Muscle of leg (tissue), 11 donors: Measurements from ENCODE around the gene ZNF407. TPM values are rescaled to one million over a fixed set of nuclear protein-coding genes. Genes with fewer than 3 reads are reported as not detected.

Source experiments
- DNase-seq: peaks from one replicate; pipeline ENCODE4 v3.0.0; 2013
- H3K27ac ChIP-seq: one replicate; pipeline ENCODE4 v1.5.1; 2013; ENCODE audit warnings: mild to moderate bottlenecking, low read length, control low read depth
- H3K27me3 ChIP-seq: one replicate; pipeline ENCODE4 v1.6.1; 2013; ENCODE audit warnings: low read length; ENCODE audit not compliant: control insufficient read depth, insufficient read depth
- H3K36me3 ChIP-seq: one replicate; pipeline ENCODE4 v1.6.1; 2013; ENCODE audit warnings: low read length; ENCODE audit not compliant: control insufficient read depth, insufficient read depth
- H3K4me1 ChIP-seq: one replicate; pipeline ENCODE4 v1.6.1; 2013; ENCODE audit warnings: low read length; ENCODE audit not compliant: control insufficient read depth, insufficient read depth
- H3K4me3 ChIP-seq: one replicate; pipeline ENCODE4 v1.5.1; 2013; ENCODE audit warnings: low read length, control low read depth
- H3K9me3 ChIP-seq: replicated peaks from 2 replicates; pipeline ENCODE4 v1.6.1; 2013; ENCODE audit warnings: low read depth, low read length; ENCODE audit not compliant: control insufficient read depth
- WGBS: methylation state at CpG from one replicate; pipeline ENCODE4 v1.1.5; 2013; ENCODE audit warnings: missing lambda C conversion rate; ENCODE audit not compliant: insufficient coverage; 5-methylcytosine and 5-hydroxymethylcytosine counted together
- polyA plus RNA-seq, 8 donors: library from polyadenylated mRNA; unstranded; fragments of 120-200 nt; gene quantifications; one replicate each; pipeline versions ENCODE4 v1.2.1 to v1.2.3, GENCODE V29; 2013; ENCODE audit warnings: inconsistent platforms in 1 of 8, low replicate concordance in 1 of 8; ENCODE audit not compliant: insufficient read length in 8 of 8, insufficient read depth in 1 of 8
- total RNA-seq: library from RNA; stranded (reverse); fragments of 120-200 nt; gene quantifications from one replicate; pipeline ENCODE4 v1.2.4, GENCODE V29; 2013

Gene ZNF407
- total and polyA plus RNA-seq, 9 donors, result 5.3 to 10.7 (median 6.4) TPM

DNA sequence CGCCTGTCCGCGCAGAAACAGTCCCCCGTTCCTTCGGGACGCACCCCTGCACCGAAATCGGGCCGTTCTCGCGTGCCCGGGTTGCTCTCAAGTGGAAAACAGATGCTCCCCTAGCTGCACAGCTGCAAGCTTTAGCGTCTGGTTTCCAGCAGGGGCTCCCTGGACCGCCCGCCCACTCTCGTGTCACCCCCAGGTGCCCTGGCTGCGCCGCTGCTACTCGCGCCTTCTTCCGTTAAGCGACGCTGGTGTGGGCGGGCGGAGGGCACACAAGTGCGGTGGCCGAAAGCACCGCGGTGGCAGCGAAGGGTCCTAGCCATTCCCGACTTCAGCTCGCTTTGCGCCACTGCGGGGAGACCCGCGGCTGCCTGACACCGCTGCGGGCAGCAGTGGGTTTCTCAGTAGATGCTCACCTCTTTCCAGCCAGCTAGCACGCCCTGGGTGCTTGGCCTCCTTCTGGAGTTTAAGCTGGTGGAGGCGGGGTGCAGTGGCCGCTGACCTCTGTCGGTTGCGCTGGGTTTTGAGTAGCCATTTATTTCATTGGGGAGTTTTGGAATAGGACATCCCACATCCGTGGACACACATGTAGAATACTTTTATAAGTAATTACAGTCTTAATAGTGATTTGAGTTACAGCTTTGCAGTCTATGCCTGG, 806 bp downstream of the ZNF407 start:
- under 1% methylated on average over 38 of the region's 44 CpGs for WGBS
- Histone ChIP-seq H3K27me3 (no peaks in the 10 kb centered on the region), H3K36me3 (no peaks in the 10 kb centered on the region), H3K9me3 (no peaks in the 10 kb centered on the region), H3K4me1 (peaks cover 5% of the 10 kb centered on the region), H3K4me3 (peak overlapping the region; percentile 90), H3K27ac (peak overlapping the region; percentile 99)
- peak; percentile 80 for DNase-seq

DNA sequence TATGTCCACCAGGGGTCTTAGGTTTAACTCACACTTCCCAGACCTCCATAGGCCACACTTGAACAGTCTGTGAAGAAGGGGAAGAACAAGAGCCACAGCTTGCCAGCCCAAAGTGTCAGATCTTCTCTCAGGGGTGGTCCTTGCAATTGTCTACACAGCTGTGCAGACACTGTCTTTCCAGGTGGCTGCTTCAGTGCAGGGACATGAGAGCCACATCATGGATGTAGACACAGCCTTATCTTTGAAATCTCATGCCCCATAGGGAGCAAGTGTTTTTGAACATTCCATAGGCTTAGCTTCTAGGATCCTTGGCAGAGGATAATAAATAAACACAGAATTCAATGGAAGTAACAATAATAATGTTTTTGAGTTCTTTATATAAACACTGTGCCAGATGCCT, 6.7 kb downstream of the ZNF407 start:
- Histone ChIP-seq H3K4me3 (no peak overlapping the region), H3K9me3 (no peaks in the 10 kb centered on the region), H3K4me1 (peaks cover 2% of the 10 kb centered on the region), H3K36me3 (no peaks in the 10 kb centered on the region), H3K27me3 (no peaks in the 10 kb centered on the region), H3K27ac (no peak overlapping the region)
- DNase-seq, result no peak

DNA sequence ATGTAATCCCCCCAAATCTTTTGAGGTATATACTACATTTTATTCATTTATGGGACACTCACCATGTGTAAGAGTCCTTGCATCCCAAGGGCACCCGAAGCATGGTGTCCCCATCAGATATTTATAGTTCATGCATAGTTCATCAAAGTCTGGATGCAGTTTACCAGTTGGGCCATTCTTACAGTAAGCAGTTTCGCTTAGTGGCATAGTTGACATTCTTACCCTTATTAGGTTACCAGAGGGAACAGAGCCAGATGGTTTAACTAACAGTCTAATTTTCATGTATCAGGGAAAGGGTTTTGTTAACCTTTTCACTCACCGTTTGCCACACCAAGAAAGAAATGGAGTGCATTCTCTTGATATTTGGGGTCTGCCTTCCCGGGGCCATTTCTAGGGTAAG, 7.1 kb downstream of the ZNF407 start:
- Histone ChIP-seq H3K27me3 (no peaks in the 10 kb centered on the region), H3K27ac (no peak overlapping the region), H3K4me3 (no peak overlapping the region), H3K36me3 (no peaks in the 10 kb centered on the region), H3K9me3 (no peaks in the 10 kb centered on the region), H3K4me1 (peaks cover 2% of the 10 kb centered on the region)
- no peak for DNase-seq
- WGBS, result no CpG with 5 or more reads among the region's 4 CpGs

DNA sequence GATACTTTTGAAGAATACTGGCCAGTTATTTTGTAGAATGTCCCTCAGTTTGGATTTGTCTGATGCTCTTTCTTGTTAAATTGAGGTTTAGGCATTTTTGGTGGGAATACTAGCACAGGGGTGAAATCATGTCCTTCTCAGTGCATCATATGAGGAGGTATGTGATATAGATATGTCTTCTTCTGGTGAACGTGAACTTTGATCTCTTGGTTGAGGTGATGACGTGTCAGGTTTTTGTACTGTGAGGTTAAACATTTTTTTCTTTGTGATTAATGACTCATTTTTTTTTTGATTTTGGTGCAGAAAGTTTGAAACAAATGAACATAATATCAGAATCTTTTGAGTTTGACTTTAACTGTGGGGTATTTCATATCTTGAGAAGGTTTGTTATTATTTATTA, 11.0 kb downstream of the ZNF407 start:
- no peaks in the 10 kb centered on the region for H3K36me3 ChIP-seq
- no peaks in the 10 kb centered on the region for H3K27me3 ChIP-seq
- DNase-seq, result no peak
- peaks cover 2% of the 10 kb centered on the region for H3K4me1 ChIP-seq
- no peak overlapping the region for H3K27ac ChIP-seq
- no CpG with 5 or more reads among the region's 2 CpGs for WGBS
- no peaks in the 10 kb centered on the region for H3K9me3 ChIP-seq
- H3K4me3 ChIP-seq, result no peak overlapping the region

DNA sequence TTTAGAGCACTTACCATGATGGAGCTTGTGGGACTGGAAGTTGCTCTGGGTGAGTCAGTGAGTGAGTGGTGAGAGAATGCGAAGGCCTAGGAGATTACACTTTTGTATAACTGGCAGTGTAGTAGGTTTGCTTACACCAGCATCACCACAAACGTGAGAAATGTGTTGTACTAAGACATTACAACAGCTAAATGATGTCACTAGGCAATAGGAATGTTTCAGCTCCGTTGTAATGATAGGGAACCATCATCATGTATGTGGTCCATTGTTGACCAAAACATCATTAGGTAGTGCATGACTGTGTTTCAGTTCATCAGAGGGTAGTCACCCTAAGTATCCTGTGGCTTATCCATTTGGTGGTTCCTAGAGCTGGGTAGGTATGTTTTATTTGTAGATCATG, 11.9 kb downstream of the ZNF407 start:
- no peak for DNase-seq
- no peak overlapping the region for H3K27ac ChIP-seq
- H3K4me3 ChIP-seq, result no peak overlapping the region
- no peaks in the 10 kb centered on the region for H3K4me1 ChIP-seq
- WGBS, result 100% methylated on average over 1 of the region's 3 CpGs
- H3K27me3 ChIP-seq, result no peaks in the 10 kb centered on the region
- H3K9me3 ChIP-seq, result no peaks in the 10 kb centered on the region
- H3K36me3 ChIP-seq, result no peaks in the 10 kb centered on the region

DNA sequence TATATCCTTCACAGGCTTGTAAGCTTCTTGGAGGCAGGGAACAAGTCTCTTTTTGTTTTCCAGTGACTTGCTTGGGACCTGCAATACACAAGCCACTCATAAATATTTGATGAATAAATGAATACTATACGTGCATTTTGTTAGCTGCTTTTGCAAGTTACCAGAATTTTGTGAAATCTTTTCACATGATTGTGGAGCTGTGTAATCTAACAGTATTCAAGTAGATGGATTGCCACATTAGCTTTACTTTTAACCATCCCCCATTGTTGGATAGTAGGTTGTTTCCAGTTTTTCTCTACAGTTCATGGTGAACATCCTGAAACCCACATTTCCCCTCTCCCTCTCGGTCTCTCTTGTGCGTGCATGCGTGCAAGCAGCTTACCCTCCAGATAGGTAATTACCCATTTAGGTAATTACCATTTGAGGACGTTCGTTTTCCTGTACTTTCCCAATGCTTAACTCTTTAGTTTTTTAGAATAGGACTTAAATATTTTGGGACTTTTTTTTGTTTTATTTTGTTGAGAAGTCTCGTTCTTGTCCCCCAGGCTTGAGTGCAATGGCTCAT, 12.5 kb downstream of the ZNF407 start:
- no peaks in the 10 kb centered on the region for H3K27me3 ChIP-seq
- H3K36me3 ChIP-seq, result no peaks in the 10 kb centered on the region
- no peaks in the 10 kb centered on the region for H3K9me3 ChIP-seq
- DNase-seq, result no peak
- no peak overlapping the region for H3K27ac ChIP-seq
- H3K4me3 ChIP-seq, result no peak overlapping the region
- WGBS, result 86% methylated on average over 1 of the region's 7 CpGs
- H3K4me1 ChIP-seq, result no peaks in the 10 kb centered on the region

DNA sequence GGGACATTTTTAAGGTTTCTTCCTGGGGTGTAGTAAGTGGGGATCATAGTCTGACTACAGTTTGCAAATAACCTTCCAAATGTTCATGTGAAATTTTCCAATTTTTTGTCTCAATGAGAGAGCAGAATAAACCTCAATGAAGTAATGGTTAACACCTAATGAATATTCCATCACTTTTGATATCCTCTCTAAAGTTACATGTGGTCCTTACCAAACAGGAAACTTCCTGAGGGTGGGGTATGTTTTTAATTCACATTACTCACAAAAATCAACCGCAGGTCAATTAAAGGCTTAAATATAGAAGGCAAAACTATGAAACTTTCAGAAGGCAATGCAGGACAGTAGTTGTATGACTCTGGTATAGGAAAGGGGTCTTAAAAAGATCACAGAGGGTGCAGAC, 13.2 kb downstream of the ZNF407 start:
- no CpG with 5 or more reads among the region's 1 CpG for WGBS
- no peaks in the 10 kb centered on the region for H3K4me1 ChIP-seq
- H3K36me3 ChIP-seq, result no peaks in the 10 kb centered on the region
- no peaks in the 10 kb centered on the region for H3K27me3 ChIP-seq
- no peak for DNase-seq
- H3K9me3 ChIP-seq, result no peaks in the 10 kb centered on the region
- no peak overlapping the region for H3K27ac ChIP-seq
- H3K4me3 ChIP-seq, result no peak overlapping the region

DNA sequence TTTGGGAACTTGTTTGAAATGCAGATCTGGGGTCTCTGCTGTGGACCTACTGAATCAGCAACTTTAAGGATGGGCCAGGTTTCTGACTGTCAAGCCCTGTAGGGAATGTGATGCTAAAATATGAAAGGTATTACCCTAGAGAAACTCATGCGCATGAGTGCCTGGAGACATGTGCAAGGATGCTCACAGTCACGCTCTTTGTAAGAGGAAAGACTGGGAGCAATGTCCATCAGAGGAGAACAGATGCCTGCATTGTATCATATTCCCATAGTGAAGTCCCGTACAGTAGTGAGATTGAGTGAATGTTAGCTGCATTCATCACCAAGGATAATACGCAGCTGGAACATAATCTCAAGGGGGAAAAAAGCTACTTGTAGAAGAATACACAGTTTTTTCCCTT, 14.1 kb downstream of the ZNF407 start:
- Histone ChIP-seq H3K36me3 (no peaks in the 10 kb centered on the region), H3K27ac (no peak overlapping the region), H3K9me3 (no peaks in the 10 kb centered on the region), H3K4me1 (no peaks in the 10 kb centered on the region), H3K4me3 (no peak overlapping the region), H3K27me3 (no peaks in the 10 kb centered on the region)
- DNase-seq, result no peak
- 58% methylated on average over 2 of the region's 4 CpGs for WGBS

DNA sequence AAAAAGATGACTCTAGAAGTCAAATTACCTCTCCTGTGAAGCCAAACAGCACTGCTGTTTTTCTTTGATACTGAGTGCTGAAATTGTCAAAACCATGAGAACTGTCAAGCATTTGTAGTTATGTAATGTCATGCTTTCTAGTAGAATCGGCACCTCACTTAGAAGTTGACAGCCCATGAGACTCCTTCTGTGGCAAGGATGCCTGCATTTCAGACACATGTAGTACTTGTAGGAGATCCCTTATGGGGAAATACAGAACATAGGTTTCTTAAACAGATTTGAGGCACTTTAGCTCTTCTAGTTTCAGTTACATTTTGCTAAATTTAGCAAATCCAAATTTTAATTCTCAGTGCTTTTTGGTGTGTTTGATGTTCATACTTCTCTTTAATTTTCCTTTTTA, 15.7 kb downstream of the ZNF407 start:
- H3K4me1 ChIP-seq, result no peaks in the 10 kb centered on the region
- no peak overlapping the region for H3K27ac ChIP-seq
- no peaks in the 10 kb centered on the region for H3K36me3 ChIP-seq
- no peak overlapping the region for H3K4me3 ChIP-seq
- WGBS, result no CpG with 5 or more reads among the region's 1 CpG
- DNase-seq, result no peak
- H3K9me3 ChIP-seq, result no peaks in the 10 kb centered on the region
- H3K27me3 ChIP-seq, result no peaks in the 10 kb centered on the region

DNA sequence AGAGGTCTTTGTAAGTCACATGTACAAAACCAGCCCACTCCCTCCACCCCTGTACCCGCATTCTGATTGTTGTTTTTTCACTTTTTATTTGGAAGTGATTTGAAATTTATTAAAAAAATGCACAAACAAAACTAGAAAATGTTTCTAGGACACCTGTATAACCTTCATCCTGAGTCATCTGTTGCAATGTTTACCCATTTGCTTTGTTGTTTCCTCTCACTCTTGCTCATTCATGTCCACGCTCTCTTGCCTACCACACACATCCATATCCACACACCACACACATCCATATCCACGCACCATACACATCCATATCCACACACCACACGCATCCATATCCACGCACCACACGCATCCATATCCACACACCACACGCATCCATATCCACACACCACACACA, 18.8 kb downstream of the ZNF407 start:
- Histone ChIP-seq H3K27ac (no peak overlapping the region), H3K36me3 (no peaks in the 10 kb centered on the region), H3K4me3 (no peak overlapping the region), H3K4me1 (no peaks in the 10 kb centered on the region), H3K27me3 (no peaks in the 10 kb centered on the region), H3K9me3 (no peaks in the 10 kb centered on the region)
- DNase-seq, result no peak
- WGBS, result 58% methylated on average over 6 of the region's 7 CpGs

DNA sequence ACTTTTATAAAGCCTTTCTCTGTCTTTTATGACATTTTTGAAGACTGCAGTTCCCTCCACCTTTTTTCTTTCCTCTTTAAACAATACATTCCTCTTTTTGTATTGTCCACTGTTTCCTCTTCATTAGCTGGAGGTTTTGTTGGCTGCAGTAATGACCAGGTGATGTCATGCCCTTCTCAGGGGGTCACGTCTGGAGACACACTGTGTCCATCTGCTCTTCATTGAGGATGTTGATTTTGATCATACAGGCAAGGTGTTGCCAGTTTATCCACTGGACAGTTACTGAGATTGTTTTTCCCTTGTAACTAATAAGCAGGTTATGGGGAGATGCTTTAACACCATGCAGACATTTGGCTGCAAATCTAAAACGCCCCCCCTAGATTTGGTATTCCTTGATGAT, 19.8 kb downstream of the ZNF407 start:
- Histone ChIP-seq H3K4me3 (no peak overlapping the region), H3K4me1 (no peaks in the 10 kb centered on the region), H3K27ac (no peak overlapping the region), H3K9me3 (no peaks in the 10 kb centered on the region), H3K27me3 (no peaks in the 10 kb centered on the region), H3K36me3 (no peaks in the 10 kb centered on the region)
- no peak for DNase-seq
- no CpG with 5 or more reads among the region's 2 CpGs for WGBS
